A673 (cell line): Measurements from ENCODE around the gene SNX24.

Experiments used
- CTCF ChIP-seq: fragments of 300-800, 200-600 bp; sonication (generic); conservative IDR thresholded peaks from 2 replicates; pipeline ENCODE4 v1.5.1; 2017; ENCODE audit warnings: low read depth, mild to moderate bottlenecking, antibody characterized with exemption, low read length, moderate library complexity, mixed read lengths
- EZH2 ChIP-seq: fragments of 200-600 bp; sonication (generic); IDR thresholded peaks from 2 replicates; pipeline ENCODE4 v1.6.1; 2017; ENCODE audit warnings: borderline replicate concordance, low read depth, mild to moderate bottlenecking, mixed read lengths, antibody characterized with exemption, low read length; ENCODE audit not compliant: poor library complexity, severe bottlenecking

DNA sequence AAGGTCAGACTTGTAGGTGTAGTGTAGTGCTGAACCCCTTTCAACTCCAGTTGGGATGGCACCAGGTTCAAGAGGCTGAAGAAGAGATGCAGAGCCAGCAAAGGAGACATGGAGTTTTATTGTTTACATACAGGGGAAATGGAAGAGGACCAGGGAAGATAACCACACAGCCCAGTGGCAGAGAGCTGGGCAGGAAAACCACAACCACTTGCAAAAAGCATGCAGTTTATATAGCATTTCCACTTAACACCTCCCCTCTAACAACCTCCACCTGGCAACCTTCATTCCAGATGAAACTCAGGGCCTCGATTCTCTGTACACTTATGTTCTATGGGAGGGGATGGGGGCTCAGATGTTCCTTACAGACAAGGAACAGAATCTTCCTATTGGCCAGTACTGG is 56.9 kb downstream of the SNX24 start:
- no peak for TF ChIP-seq CTCF
- TF ChIP-seq EZH2: no peak
